CD4-positive, alpha-beta T cell (primary cell): Measurements from ENCODE around the gene ITGAE. TPM values are rescaled to one million over a fixed set of nuclear protein-coding genes. Genes with fewer than 3 reads are reported as not detected.

ENCODE experiments used
- ATAC-seq: fragments of 200-7000 bp; cut with Tn5 transposase; one replicate; pipeline ENCODE4 v1.10.0; 2022; ENCODE audit warnings: mild to moderate bottlenecking; ENCODE audit not compliant: poor library complexity
- CTCF ChIA-PET: fragments of 350-600 bp; sonication (Branson Sonifier 250); formaldehyde crosslinking; loops from one replicate; lab custom pipeline; 2021; ENCODE audit warnings: antibody characterized with exemption, inconsistent platforms; lab: Charles Lee
- POLR2A ChIA-PET: fragments of 350-600 bp; sonication (Branson Sonifier 250); formaldehyde crosslinking; loops from one replicate; lab custom pipeline; 2021; ENCODE audit warnings: antibody characterized with exemption, inconsistent platforms; lab: Charles Lee
- DNase-seq, 14 experiments: peaks; one replicate each; pipeline ENCODE4 v3.0.0-alpha.2; 2013 to 2020; ENCODE audit warnings: mixed read lengths in 2 of 14
- H3K27ac ChIP-seq, 2 donors: one replicate each; pipeline versions ENCODE4 v1.5.1 to v1.7.0; 2013; ENCODE audit warnings: low read length in 2 of 2, low read depth in 1 of 2, mild to moderate bottlenecking in 1 of 2
- H3K27me3 ChIP-seq, 2 experiments: 1 replicate in 1 of 2; 2 replicates in 1 of 2; pipeline versions ENCODE4 v1.6.1 to v1.7.0; 2013; ENCODE audit warnings: low read length in 2 of 2, control low read depth in 1 of 2, mild to moderate bottlenecking in 1 of 2, moderate library complexity in 1 of 2; ENCODE audit not compliant: insufficient read depth in 2 of 2, control insufficient read depth in 1 of 2
- H3K36me3 ChIP-seq: one replicate; pipeline ENCODE4 v1.6.1; 2013; ENCODE audit warnings: low read length, control low read depth; ENCODE audit not compliant: insufficient read depth
- H3K4me1 ChIP-seq: one replicate; pipeline ENCODE4 v1.6.1; 2013; ENCODE audit warnings: low read length, control low read depth; ENCODE audit not compliant: insufficient read depth
- H3K4me3 ChIP-seq: one replicate; pipeline ENCODE4 v1.5.1; 2013; ENCODE audit warnings: mild to moderate bottlenecking, low read length, moderate library complexity
- H3K9me3 ChIP-seq, 2 experiments: 1 replicate in 1 of 2; 2 replicates in 1 of 2; pipeline versions ENCODE4 v1.6.1 to v1.7.0; 2013; ENCODE audit warnings: low read length in 2 of 2, mild to moderate bottlenecking in 2 of 2, control low read depth in 1 of 2, moderate library complexity in 1 of 2; ENCODE audit not compliant: control insufficient read depth in 1 of 2, insufficient read depth in 1 of 2
- H3K27ac Mint-ChIP-seq: one replicate; pipeline ENCODE4 v1.8.0; 2020; ENCODE audit warnings: mixed read lengths
- H3K27me3 Mint-ChIP-seq: one replicate; pipeline ENCODE4 v1.8.0; 2021; ENCODE audit warnings: mixed read lengths
- H3K36me3 Mint-ChIP-seq: one replicate; pipeline ENCODE4 v1.8.0; 2021; ENCODE audit warnings: low read depth, mixed read lengths
- H3K4me1 Mint-ChIP-seq: one replicate; pipeline ENCODE4 v1.8.0; 2021; ENCODE audit warnings: low read depth, mixed read lengths
- H3K4me3 Mint-ChIP-seq: one replicate; pipeline ENCODE4 v1.8.0; 2020; ENCODE audit warnings: mild to moderate bottlenecking, mixed read lengths
- H3K9me3 Mint-ChIP-seq: one replicate; pipeline ENCODE4 v1.8.0; 2020; ENCODE audit warnings: mixed read lengths
- intact Hi-C, 2 experiments: fragments of 100-400 bp; cut with DNase I in 1 of 2; cut with micrococcal nuclease in 1 of 2; formaldehyde crosslinking; loops; one replicate each; pipeline versions ENCODE4 v1.15.1 to v1.9.0; 2023 to 2025; cut with DNase I, micrococcal nuclease
- total RNA-seq, 174 experiments: library from RNA in 2 of 174; stranded (reverse) in 2 of 174; gene quantifications; one replicate each; pipeline ENCODE4 v1.2.3 and lab custom pipeline; 2021 to 2026
- TF ChIP-seq, protein P1 (sequence below): fragments of 200-600 bp; IDR thresholded peaks from one replicate; pipeline ENCODE4 v1.8.0; 2022; ENCODE audit warnings: antibody characterized with exemption, mild to moderate bottlenecking

The ITGAE gene
- total RNA-seq, 2 experiments from 2014 or later: 15.8 to 18.3 TPM

- no peaks in the 10 kb centered on the region for H3K36me3 ChIP-seq
- Mint-ChIP-seq H3K36me3 (no peaks in the 10 kb centered on the region), H3K27me3 (no peaks in the 10 kb centered on the region), H3K9me3 (no peaks in the 10 kb centered on the region), H3K27ac (no peak overlapping the region), H3K4me3 (no peak overlapping the region), H3K4me1 (peaks cover 32% of the 10 kb centered on the region)
- H3K27ac ChIP-seq: no peak overlapping the region
- peaks cover 20% of the 10 kb centered on the region for H3K4me1 ChIP-seq
- POLR2A ChIA-PET: no interaction called here
- TF ChIP-seq, protein P1, sequence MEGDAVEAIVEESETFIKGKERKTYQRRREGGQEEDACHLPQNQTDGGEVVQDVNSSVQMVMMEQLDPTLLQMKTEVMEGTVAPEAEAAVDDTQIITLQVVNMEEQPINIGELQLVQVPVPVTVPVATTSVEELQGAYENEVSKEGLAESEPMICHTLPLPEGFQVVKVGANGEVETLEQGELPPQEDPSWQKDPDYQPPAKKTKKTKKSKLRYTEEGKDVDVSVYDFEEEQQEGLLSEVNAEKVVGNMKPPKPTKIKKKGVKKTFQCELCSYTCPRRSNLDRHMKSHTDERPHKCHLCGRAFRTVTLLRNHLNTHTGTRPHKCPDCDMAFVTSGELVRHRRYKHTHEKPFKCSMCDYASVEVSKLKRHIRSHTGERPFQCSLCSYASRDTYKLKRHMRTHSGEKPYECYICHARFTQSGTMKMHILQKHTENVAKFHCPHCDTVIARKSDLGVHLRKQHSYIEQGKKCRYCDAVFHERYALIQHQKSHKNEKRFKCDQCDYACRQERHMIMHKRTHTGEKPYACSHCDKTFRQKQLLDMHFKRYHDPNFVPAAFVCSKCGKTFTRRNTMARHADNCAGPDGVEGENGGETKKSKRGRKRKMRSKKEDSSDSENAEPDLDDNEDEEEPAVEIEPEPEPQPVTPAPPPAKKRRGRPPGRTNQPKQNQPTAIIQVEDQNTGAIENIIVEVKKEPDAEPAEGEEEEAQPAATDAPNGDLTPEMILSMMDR: no peak
- H3K4me3 ChIP-seq: no peak overlapping the region
- H3K27me3 ChIP-seq: no peaks in the 10 kb centered on the region
- CTCF ChIA-PET: no interaction called here
- H3K9me3 ChIP-seq: no peaks in the 10 kb centered on the region
- intact Hi-C loops: no loop called here
- ATAC-seq: no peak
- DNase-seq: no peak
Measured at GRCh38 chr17:3773966-3774365, 27.0 kb downstream of the ITGAE start.

DNA sequence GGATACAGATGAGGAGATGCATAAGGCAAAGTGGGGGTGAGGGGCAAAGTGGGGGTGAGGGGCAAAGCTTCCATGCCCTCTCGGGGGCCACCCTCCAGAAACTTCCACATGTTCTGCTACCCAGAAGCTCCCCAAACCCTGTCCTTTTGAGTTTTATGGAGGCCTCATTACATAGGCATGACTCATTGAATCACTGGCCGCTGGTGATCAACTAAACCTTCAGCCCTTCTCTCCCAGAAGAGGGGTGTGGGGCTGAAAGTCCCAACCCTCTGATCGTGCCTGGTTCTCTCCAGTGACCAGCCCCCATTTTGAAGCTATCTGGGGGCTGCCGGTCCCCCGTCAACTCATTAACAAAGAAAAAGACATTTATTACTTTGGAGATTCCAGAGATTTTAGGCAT lies 27.5 kb downstream of the ITGAE start:
- H3K27me3 ChIP-seq: no peaks in the 10 kb centered on the region
- H3K36me3 ChIP-seq: no peaks in the 10 kb centered on the region
- no peak for DNase-seq
- no peak for ATAC-seq
- Mint-ChIP-seq H3K4me3 (no peak overlapping the region), H3K4me1 (peaks cover 36% of the 10 kb centered on the region), H3K27me3 (no peaks in the 10 kb centered on the region), H3K27ac (no peak overlapping the region), H3K9me3 (peaks cover under 1% of the 10 kb centered on the region), H3K36me3 (no peaks in the 10 kb centered on the region)
- H3K4me1 ChIP-seq: peaks cover 25% of the 10 kb centered on the region
- H3K27ac ChIP-seq: no peak overlapping the region
- no peaks in the 10 kb centered on the region for H3K9me3 ChIP-seq
- TF ChIP-seq, protein P1: no peak
- intact Hi-C loops: no loop called here
- ChIA-PET CTCF (no interaction called here), POLR2A (no interaction called here)
- H3K4me3 ChIP-seq: no peak overlapping the region

- H3K36me3 ChIP-seq: no peaks in the 10 kb centered on the region
- H3K27ac ChIP-seq: no peak overlapping the region
- no peak for DNase-seq
- CTCF ChIA-PET: interaction anchor here (1.3 kb wide), 1 partner anchor 34 kb away, joined by 4 read pairs; no protein-coding TSS in a partner anchor
- Mint-ChIP-seq H3K36me3 (no peaks in the 10 kb centered on the region), H3K4me1 (peaks cover 40% of the 10 kb centered on the region), H3K27me3 (no peaks in the 10 kb centered on the region), H3K27ac (no peak overlapping the region), H3K9me3 (peaks cover 2% of the 10 kb centered on the region), H3K4me3 (no peak overlapping the region)
- intact Hi-C loops: no loop called here
- ATAC-seq: no peak
- TF ChIP-seq, protein P1: no peak
- peaks cover 31% of the 10 kb centered on the region for H3K4me1 ChIP-seq
- no peaks in the 10 kb centered on the region for H3K27me3 ChIP-seq
- H3K9me3 ChIP-seq: no peaks in the 10 kb centered on the region
- POLR2A ChIA-PET: interaction anchor here (1.1 kb wide), 1 partner anchor 35 kb away, joined by 3 read pairs; no protein-coding TSS in a partner anchor
- H3K4me3 ChIP-seq: no peak overlapping the region
Measured at GRCh38 chr17:3772764-3773163, 28.2 kb downstream of the ITGAE start.
